ENCODE results near the gene PVALEF. TPM values are rescaled to one million over a fixed set of nuclear protein-coding genes. Genes with fewer than 3 reads are reported as not detected.

Gene PVALEF
- total RNA-seq = not detected

DNA sequence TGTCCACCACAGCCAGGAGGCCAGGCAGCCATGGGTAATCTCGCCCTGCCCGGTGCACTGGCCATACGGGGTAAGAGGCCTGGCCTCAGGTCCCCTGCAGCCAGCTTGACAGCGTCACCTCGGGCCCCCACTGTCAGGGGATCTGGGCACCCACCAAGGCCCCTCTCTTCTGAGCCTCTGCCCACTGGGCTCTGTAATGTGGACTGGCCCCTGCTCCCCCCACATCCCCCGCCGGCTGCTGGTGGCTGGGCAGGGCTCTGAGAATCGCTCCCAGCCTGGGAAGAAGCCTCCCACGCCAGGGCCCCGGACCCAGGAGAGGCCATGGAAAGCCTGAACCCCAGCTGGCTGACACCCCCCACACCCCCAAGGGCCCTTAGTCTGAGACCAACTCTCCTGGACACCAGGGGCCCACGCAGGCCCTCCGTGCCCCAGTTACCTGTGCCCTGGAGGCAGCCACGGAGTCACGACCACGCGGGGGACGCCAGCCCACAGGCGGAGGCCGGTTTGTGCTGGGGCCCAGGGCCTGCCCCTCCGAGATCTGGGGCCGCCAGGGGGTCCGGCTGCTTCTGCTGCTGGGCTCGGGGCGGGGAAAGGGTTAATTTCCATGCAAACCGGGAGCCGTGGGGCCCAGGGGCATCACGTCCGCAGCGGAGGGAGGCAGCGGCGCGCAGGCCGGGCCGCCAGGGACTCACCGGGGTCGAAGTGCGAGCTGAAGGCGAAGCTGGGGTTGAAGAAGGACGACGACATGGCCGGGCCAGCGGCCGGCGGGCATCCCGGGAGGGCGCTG is at the start of gene PVALEF:
Gene PVALEF (plus strand): TSS at position 262 of the 787 bp plus-strand sequence. CDS start 15,720 bp downstream, outside the sequence.
- H3K27me3 ChIP-seq = peaks cover 0 to 14% (median 2%) of the 10 kb centered on the region in 4 donors
- 73% methylated on average over 7 of the region's 46 CpGs for WGBS

GRCh38 chr17:81115749-81116464 is 49.4 kb upstream of the PVALEF start:
- H3K4me3 ChIP-seq = no peak overlapping the region
- intact Hi-C loops (cut with DNase I) = no loop called here
- TF ChIP-seq CTCF (IDR thresholded peaks at IDR 0.05) (no peak), EP300 (IDR thresholded peaks at IDR 0.05) (no peak), POLR2A (IDR thresholded peaks at IDR 0.05; ENCODE audit: low read depth) (no peak), POLR2AphosphoS5 (IDR thresholded peaks at IDR 0.05) (no peak)
- peaks cover under 1 to 69% (median 43%) of the 10 kb centered on the region in 4 donors for H3K36me3 ChIP-seq
- 76% methylated on average over 20 of the region's 22 CpGs for WGBS
- DNase-seq (ENCODE audit: extremely low spot score) = no peak
- no peaks in the 10 kb centered on the region for H3K27me3 ChIP-seq
- no peak overlapping the region for H3K27ac ChIP-seq (replicated peaks in 1 of 4)
- H3K9me3 ChIP-seq = no peaks in the 10 kb centered on the region
- H3K4me1 ChIP-seq = peaks cover 10 to 31% (median 23%) of the 10 kb centered on the region in 4 donors

More for the DNA sequence above, at the start of gene PVALEF:
- Histone ChIP-seq H3K4me3 (peak within 1 kb of the TSS; percentile 55 to 65 (median 58)), H3K36me3 (no peaks in the 10 kb centered on the region), H3K4me1 (peaks cover 10 to 28% (median 27%) of the 10 kb centered on the region in 4 donors), H3K9me3 (no peaks in the 10 kb centered on the region), H3K27ac (replicated peaks in 1 of 4) (peak within 1 kb of the TSS; percentile 48 to 70 (median 56))
- intact Hi-C loops (cut with DNase I) = no loop called here
- DNase-seq (ENCODE audit: extremely low spot score) = no peak
- no peak for TF ChIP-seq POLR2AphosphoS5 (IDR thresholded peaks at IDR 0.05)
- no peak for TF ChIP-seq POLR2A (IDR thresholded peaks at IDR 0.05; ENCODE audit: low read depth)
- TF ChIP-seq CTCF (IDR thresholded peaks at IDR 0.05) = no peak

- intact Hi-C loops (cut with DNase I) = no loop called here
- TF ChIP-seq POLR2AphosphoS5 (IDR thresholded peaks at IDR 0.05) (no peak), EP300 (IDR thresholded peaks at IDR 0.05) (no peak), POLR2A (IDR thresholded peaks at IDR 0.05; ENCODE audit: low read depth) (no peak), CTCF (IDR thresholded peaks at IDR 0.05) (no peak)
- Histone ChIP-seq H3K27ac (replicated peaks in 1 of 4) (no peak overlapping the region), H3K4me1 (peaks cover 10 to 35% (median 23%) of the 10 kb centered on the region in 4 donors), H3K4me3 (no peak overlapping the region), H3K9me3 (no peaks in the 10 kb centered on the region), H3K36me3 (peaks cover 0 to 63% (median 36%) of the 10 kb centered on the region in 4 donors), H3K27me3 (peaks cover 0 to 2% (median 0%) of the 10 kb centered on the region in 4 donors)
- no peak for DNase-seq (ENCODE audit: extremely low spot score)
- 93% methylated on average over 8 of the region's 8 CpGs for WGBS
These were observed 48.6 kb upstream of the PVALEF start for GRCh38 chr17:81116704-81117103.

DNA sequence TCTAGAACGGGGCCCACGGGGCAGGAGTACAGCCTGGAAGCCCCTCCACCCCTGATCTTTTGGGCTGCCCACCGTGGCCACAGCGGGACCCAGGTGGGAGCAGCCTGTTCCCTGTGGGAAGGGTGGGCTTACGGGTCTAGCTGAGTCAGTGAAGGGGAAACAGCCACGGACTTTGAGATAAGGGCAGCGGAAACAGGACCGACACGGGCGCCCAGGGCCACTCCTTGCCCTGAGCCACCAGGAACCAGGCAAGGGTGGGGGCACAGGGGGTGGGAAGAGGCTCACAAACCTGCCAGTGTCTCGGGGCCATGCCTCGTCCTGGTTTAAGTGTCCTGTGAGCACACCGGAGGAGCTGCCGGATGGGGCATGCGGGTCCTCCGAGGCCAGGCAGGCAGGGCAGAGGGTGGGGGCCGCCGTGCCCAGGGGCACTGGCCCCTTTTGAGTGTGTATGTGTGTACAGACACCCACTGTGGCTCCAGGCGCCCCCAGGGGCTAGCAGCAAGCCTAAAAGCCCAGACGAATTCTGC is 47.6 kb upstream of the PVALEF start:
- TF ChIP-seq POLR2AphosphoS5 (IDR thresholded peaks at IDR 0.05) = no peak
- no peak for TF ChIP-seq POLR2A (IDR thresholded peaks at IDR 0.05; ENCODE audit: low read depth)
- no peak for TF ChIP-seq CTCF (IDR thresholded peaks at IDR 0.05)
- TF ChIP-seq EP300 (IDR thresholded peaks at IDR 0.05) = no peak
- Histone ChIP-seq H3K27ac (replicated peaks in 1 of 4) (no peak overlapping the region), H3K4me3 (no peak overlapping the region), H3K4me1 (peaks cover 10 to 43% (median 23%) of the 10 kb centered on the region in 4 donors), H3K9me3 (no peaks in the 10 kb centered on the region), H3K36me3 (peaks cover 0 to 58% (median 27%) of the 10 kb centered on the region in 4 donors), H3K27me3 (peaks cover 0 to 13% (median 0%) of the 10 kb centered on the region in 4 donors)
- intact Hi-C loops (cut with DNase I) = no loop called here
- 84% methylated on average over 15 of the region's 20 CpGs for WGBS
- DNase-seq (ENCODE audit: extremely low spot score) = no peak

Data from esophagus muscularis mucosa (tissue), 4 donors.